Endothelial cell (in vitro differentiated cells): ENCODE measurements around the gene THSD7A. TPM values are rescaled to one million over a fixed set of nuclear protein-coding genes. Genes with fewer than 3 reads are reported as not detected.

Experiments used
- DNase-seq: peaks from one replicate; pipeline ENCODE4 v3.0.0; 2021; ENCODE audit warnings: low spot score
- H3K27ac Mint-ChIP-seq: one replicate; pipeline ENCODE4 v1.8.0; 2021; ENCODE audit warnings: mixed read lengths, inconsistent platforms; ENCODE audit not compliant: unreplicated experiment
- H3K27me3 Mint-ChIP-seq: one replicate; pipeline ENCODE4 v1.8.0; 2021; ENCODE audit warnings: mild to moderate bottlenecking, moderate library complexity, mixed read lengths, inconsistent platforms; ENCODE audit not compliant: unreplicated experiment
- H3K36me3 Mint-ChIP-seq: one replicate; pipeline ENCODE4 v1.8.0; 2021; ENCODE audit warnings: mild to moderate bottlenecking, low read depth, mixed read lengths, inconsistent platforms; ENCODE audit not compliant: unreplicated experiment
- H3K4me1 Mint-ChIP-seq: one replicate; pipeline ENCODE4 v1.8.0; 2021; ENCODE audit warnings: mild to moderate bottlenecking, mixed read lengths, inconsistent platforms; ENCODE audit not compliant: unreplicated experiment
- H3K4me3 Mint-ChIP-seq: one replicate; pipeline ENCODE4 v1.8.0; 2021; ENCODE audit warnings: mild to moderate bottlenecking, mixed read lengths, inconsistent platforms; ENCODE audit not compliant: unreplicated experiment
- H3K9me3 Mint-ChIP-seq: one replicate; pipeline ENCODE4 v1.8.0; 2021; ENCODE audit warnings: mixed read lengths, inconsistent platforms; ENCODE audit not compliant: unreplicated experiment
- total RNA-seq: library from RNA; stranded (reverse); fragmentation: NEBNext Ultra II Directional; extraction: Animal tissue kit (Norgen Biotek cat#: 25700); gene quantifications from one replicate; pipeline ENCODE4 v1.2.1, GENCODE V29; 2021; ENCODE audit not compliant: unreplicated experiment
- TF ChIP-seq, protein P1 (sequence below): fragments of 200-600 bp; sonication (generic); IDR thresholded peaks from one replicate; pipeline ENCODE4 v1.5.0; 2021; ENCODE audit warnings: antibody characterized with exemption; ENCODE audit not compliant: unreplicated experiment

THSD7A gene
- total RNA-seq, 1 donor from 2014 or later, result 28.7 TPM

DNA sequence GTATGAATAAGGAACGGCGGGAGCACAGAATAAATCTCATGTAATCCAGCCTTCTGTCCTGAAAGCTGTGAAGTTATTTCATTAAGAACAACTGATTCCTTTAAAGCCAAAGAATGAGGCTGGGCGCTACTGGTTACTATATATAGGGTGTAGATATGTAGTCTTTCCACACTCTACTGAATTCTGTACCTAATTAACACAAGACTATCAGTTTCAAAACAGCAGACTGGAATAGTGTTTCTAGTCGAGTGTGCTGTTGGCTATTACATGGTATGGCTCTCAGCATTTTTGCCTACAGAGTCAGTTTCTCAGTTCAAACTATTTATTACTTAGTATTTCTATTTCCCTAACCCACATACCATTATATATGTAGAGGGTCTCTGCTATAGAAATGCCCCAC lies 163.3 kb downstream of the THSD7A start:
- no peaks in the 10 kb centered on the region for H3K27me3 Mint-ChIP-seq
- no peaks in the 10 kb centered on the region for H3K36me3 Mint-ChIP-seq
- H3K27ac Mint-ChIP-seq, result no peak overlapping the region
- no peaks in the 10 kb centered on the region for H3K9me3 Mint-ChIP-seq
- H3K4me3 Mint-ChIP-seq, result no peak overlapping the region
- no peak for DNase-seq
- no peaks in the 10 kb centered on the region for H3K4me1 Mint-ChIP-seq
- TF ChIP-seq, protein P1, sequence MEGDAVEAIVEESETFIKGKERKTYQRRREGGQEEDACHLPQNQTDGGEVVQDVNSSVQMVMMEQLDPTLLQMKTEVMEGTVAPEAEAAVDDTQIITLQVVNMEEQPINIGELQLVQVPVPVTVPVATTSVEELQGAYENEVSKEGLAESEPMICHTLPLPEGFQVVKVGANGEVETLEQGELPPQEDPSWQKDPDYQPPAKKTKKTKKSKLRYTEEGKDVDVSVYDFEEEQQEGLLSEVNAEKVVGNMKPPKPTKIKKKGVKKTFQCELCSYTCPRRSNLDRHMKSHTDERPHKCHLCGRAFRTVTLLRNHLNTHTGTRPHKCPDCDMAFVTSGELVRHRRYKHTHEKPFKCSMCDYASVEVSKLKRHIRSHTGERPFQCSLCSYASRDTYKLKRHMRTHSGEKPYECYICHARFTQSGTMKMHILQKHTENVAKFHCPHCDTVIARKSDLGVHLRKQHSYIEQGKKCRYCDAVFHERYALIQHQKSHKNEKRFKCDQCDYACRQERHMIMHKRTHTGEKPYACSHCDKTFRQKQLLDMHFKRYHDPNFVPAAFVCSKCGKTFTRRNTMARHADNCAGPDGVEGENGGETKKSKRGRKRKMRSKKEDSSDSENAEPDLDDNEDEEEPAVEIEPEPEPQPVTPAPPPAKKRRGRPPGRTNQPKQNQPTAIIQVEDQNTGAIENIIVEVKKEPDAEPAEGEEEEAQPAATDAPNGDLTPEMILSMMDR, result no peak

DNA sequence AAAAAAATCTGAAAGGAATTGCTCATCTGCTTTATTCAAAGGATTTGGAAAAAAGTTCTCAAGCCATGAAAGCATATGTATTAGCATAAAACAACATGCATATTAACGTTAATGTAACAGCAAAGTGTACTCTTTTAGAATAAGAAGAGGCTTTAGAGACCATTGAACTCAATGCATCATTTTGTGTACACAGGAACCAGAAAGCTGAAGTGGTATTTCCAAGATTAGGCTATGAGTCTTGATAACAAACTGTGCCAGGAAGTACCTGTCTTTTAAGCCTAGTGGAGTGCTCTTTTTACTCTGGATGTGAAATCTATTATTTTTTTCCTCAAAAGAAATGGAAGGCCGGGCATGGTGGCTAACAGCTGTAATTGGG lies 164.2 kb downstream of the THSD7A start:
- H3K36me3 Mint-ChIP-seq, result no peaks in the 10 kb centered on the region
- no peaks in the 10 kb centered on the region for H3K27me3 Mint-ChIP-seq
- H3K4me1 Mint-ChIP-seq, result no peaks in the 10 kb centered on the region
- DNase-seq, result no peak
- TF ChIP-seq, protein P1, result no peak
- no peak overlapping the region for H3K27ac Mint-ChIP-seq
- H3K9me3 Mint-ChIP-seq, result no peaks in the 10 kb centered on the region
- H3K4me3 Mint-ChIP-seq, result no peak overlapping the region

DNA sequence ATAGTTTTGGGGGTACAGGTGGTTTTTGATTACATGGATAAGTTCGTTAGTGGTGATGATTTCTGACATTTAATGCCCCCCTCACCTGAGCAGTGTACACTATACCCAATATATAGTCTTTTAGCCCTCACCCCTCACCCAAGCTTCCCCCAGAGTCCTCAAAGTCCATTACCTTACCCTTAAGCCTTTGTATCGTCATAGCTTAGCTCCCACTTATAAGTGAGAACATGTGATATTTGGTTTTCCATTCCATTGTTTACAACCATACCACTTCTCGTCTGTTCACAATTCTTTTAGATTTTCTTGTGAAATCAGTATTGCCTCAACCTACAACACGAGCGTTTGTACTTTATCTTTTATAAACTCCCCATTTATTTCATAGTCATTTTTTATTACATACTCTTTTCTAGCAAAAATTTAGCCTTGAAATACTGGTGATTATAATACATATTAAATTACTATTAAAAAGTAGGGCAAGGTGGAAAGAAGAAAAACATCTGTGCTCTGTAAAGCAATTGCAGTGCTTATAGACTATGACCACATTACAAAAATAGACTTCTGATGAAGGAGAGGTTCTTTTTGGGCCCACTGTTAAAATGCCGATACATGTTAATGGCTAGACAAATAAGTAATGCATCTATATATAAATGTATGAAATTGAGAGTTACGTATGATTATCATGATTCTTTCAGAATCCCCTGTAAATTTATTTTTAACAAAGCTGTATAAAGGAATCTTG lies 164.8 kb downstream of the THSD7A start:
- DNase-seq, result no peak
- H3K9me3 Mint-ChIP-seq, result no peaks in the 10 kb centered on the region
- no peaks in the 10 kb centered on the region for H3K4me1 Mint-ChIP-seq
- H3K27ac Mint-ChIP-seq, result no peak overlapping the region
- TF ChIP-seq, protein P1, result no peak
- H3K4me3 Mint-ChIP-seq, result no peak overlapping the region
- no peaks in the 10 kb centered on the region for H3K27me3 Mint-ChIP-seq
- no peaks in the 10 kb centered on the region for H3K36me3 Mint-ChIP-seq

GRCh38 chr7:11665357-11665756 lies 166.6 kb downstream of the THSD7A start:
- Mint-ChIP-seq H3K9me3 (no peaks in the 10 kb centered on the region), H3K36me3 (no peaks in the 10 kb centered on the region), H3K4me3 (no peak overlapping the region), H3K27ac (no peak overlapping the region), H3K4me1 (peaks cover 3% of the 10 kb centered on the region), H3K27me3 (no peaks in the 10 kb centered on the region)
- DNase-seq, result no peak
- TF ChIP-seq, protein P1, result no peak

DNA sequence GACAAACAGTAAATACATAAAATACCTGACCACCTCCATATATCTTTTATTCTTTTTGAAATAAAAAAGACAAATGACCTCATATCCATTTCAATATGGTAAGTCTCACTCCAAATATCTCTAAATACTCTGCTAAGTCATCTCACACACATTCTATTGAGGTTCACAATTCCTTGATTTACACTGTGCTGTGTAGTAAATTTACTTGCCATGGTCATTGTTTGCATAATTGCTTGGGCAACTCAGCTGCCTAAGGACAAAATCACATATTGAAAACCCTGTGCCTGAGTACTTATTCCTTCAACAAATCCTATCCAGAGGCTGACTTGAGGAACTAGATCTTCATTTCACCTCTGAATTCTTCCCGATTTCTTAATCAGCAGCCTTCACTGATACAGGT lies 176.4 kb downstream of the THSD7A start:
- Mint-ChIP-seq H3K4me3 (no peak overlapping the region), H3K27me3 (peaks cover 2% of the 10 kb centered on the region), H3K36me3 (no peaks in the 10 kb centered on the region), H3K4me1 (peaks cover 8% of the 10 kb centered on the region), H3K9me3 (no peaks in the 10 kb centered on the region), H3K27ac (no peak overlapping the region)
- TF ChIP-seq, protein P1, result no peak
- DNase-seq, result no peak
